Measurements from ENCODE around the gene WNT3A.

GRCh38 chr1:227958617-227959324 is 48.0 kb upstream of the WNT3A start:
- TF ChIP-seq CTCF (IDR thresholded peaks at IDR 0.05) (no peak), POLR2AphosphoS5 (IDR thresholded peaks at IDR 0.05) (no peak), POLR2A (IDR thresholded peaks at IDR 0.05) (no peak)

Measured in breast epithelium (tissue), 3 donors.